Left ventricle myocardium inferior (tissue), 1 donor: ENCODE results near the gene TEAD1. TPM values are rescaled to one million over a fixed set of nuclear protein-coding genes. Genes with fewer than 3 reads are reported as not detected.

Experiments used
- DNase-seq: peaks from one replicate; pipeline ENCODE4 v3.0.0-alpha.2; 2020
- H3K27ac ChIP-seq: fragments of 200-600 bp; replicated peaks from 2 replicates; pipeline ENCODE4 v1.8.0; 2021
- H3K27me3 ChIP-seq: fragments of 200-600 bp; 2 replicates; pipeline ENCODE4 v1.8.0; 2021; ENCODE audit warnings: low read depth
- H3K36me3 ChIP-seq: fragments of 200-600 bp; 2 replicates; pipeline ENCODE4 v1.8.0; 2021
- H3K4me1 ChIP-seq: fragments of 200-600 bp; 2 replicates; pipeline ENCODE4 v1.8.0; 2021
- H3K4me3 ChIP-seq: fragments of 200-600 bp; 2 replicates; pipeline ENCODE4 v1.8.0; 2021; ENCODE audit warnings: mild to moderate bottlenecking, moderate library complexity
- H3K9me3 ChIP-seq: fragments of 200-600 bp; replicated peaks from 2 replicates; pipeline ENCODE4 v1.8.0; 2021
- intact Hi-C: fragments of 100-400 bp; cut with micrococcal nuclease; formaldehyde crosslinking; loops from one replicate; pipeline ENCODE4 v1.11.0; 2022
- total RNA-seq: library from RNA; stranded (reverse); fragmentation: NEBNext Ultra II Directional; extraction: Animal tissue kit (Norgen Biotek cat#: 25700); gene quantifications from one replicate; pipeline ENCODE4 v1.2.1, GENCODE V29; 2021
- TF ChIP-seq, protein P1 (sequence below): fragments of 200-600 bp; IDR thresholded peaks from 2 replicates; pipeline ENCODE4 v1.8.0; 2021; ENCODE audit warnings: antibody characterized with exemption, mild to moderate bottlenecking, borderline replicate concordance
- donor health status: DM: no; HTN: yes; CAD: no; lungs with severe emphysema.

Gene TEAD1
- total RNA-seq, 1 donor from 2014 or later = 121 TPM

GRCh38 chr11:12727563-12728211, 53.5 kb downstream of the TEAD1 start:
- intact Hi-C loops = no loop called here
- H3K27me3 ChIP-seq = no peaks in the 10 kb centered on the region
- no peak overlapping the region for H3K4me3 ChIP-seq
- no peaks in the 10 kb centered on the region for H3K9me3 ChIP-seq
- peaks cover 73% of the 10 kb centered on the region for H3K4me1 ChIP-seq
- no peak overlapping the region for H3K27ac ChIP-seq
- no peaks in the 10 kb centered on the region for H3K36me3 ChIP-seq
- TF ChIP-seq, protein P1, sequence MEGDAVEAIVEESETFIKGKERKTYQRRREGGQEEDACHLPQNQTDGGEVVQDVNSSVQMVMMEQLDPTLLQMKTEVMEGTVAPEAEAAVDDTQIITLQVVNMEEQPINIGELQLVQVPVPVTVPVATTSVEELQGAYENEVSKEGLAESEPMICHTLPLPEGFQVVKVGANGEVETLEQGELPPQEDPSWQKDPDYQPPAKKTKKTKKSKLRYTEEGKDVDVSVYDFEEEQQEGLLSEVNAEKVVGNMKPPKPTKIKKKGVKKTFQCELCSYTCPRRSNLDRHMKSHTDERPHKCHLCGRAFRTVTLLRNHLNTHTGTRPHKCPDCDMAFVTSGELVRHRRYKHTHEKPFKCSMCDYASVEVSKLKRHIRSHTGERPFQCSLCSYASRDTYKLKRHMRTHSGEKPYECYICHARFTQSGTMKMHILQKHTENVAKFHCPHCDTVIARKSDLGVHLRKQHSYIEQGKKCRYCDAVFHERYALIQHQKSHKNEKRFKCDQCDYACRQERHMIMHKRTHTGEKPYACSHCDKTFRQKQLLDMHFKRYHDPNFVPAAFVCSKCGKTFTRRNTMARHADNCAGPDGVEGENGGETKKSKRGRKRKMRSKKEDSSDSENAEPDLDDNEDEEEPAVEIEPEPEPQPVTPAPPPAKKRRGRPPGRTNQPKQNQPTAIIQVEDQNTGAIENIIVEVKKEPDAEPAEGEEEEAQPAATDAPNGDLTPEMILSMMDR = no peak
- no peak for DNase-seq

DNA sequence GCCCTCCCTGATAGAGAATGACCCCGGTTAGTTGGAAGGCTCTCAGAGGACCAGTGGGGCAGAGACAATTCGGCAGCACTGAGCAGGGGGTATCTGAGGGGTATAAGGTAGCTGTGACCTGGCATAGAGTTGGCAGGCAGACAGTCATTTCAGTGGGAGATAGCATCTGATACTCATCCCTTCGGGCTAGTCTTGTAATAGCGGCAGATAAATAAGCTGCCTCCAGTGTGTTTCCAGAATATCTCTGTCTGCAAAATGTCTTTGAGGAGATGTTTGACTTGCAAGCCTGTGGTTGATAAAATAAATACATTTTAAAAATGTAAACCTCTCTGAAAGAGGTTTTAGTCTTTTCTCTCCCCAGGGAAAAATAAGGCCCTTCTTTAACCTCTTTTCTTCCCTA, 54.2 kb downstream of the TEAD1 start:
- Histone ChIP-seq H3K9me3 (no peaks in the 10 kb centered on the region), H3K4me3 (no peak overlapping the region), H3K36me3 (no peaks in the 10 kb centered on the region), H3K27ac (no peak overlapping the region), H3K27me3 (no peaks in the 10 kb centered on the region), H3K4me1 (peaks cover 73% of the 10 kb centered on the region)
- no peak for DNase-seq
- intact Hi-C loops = no loop called here
- TF ChIP-seq, protein P1 = no peak

DNA sequence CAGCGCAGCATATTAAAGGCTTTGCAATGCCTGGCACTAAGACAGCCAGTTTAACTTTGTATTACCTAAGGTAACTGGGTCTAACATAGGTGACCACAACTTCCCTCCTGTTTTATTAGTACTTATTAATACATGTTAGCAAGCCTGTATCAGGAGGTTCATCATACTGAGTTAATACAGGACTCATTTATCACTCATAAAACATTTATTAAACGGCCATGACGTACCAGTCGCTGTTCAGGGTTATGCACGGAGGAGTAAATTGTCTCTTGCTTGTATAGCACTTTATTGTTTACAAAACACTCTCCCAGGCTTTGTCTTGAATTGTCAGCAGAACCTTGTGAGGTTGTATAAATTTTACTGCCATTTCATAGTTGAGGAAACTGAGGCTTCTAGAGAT, 55.7 kb downstream of the TEAD1 start:
- Histone ChIP-seq H3K27me3 (no peaks in the 10 kb centered on the region), H3K36me3 (no peaks in the 10 kb centered on the region), H3K9me3 (no peaks in the 10 kb centered on the region), H3K4me3 (no peak overlapping the region), H3K4me1 (peaks cover 59% of the 10 kb centered on the region), H3K27ac (no peak overlapping the region)
- intact Hi-C loops = no loop called here
- no peak for DNase-seq
- TF ChIP-seq, protein P1 = no peak

DNA sequence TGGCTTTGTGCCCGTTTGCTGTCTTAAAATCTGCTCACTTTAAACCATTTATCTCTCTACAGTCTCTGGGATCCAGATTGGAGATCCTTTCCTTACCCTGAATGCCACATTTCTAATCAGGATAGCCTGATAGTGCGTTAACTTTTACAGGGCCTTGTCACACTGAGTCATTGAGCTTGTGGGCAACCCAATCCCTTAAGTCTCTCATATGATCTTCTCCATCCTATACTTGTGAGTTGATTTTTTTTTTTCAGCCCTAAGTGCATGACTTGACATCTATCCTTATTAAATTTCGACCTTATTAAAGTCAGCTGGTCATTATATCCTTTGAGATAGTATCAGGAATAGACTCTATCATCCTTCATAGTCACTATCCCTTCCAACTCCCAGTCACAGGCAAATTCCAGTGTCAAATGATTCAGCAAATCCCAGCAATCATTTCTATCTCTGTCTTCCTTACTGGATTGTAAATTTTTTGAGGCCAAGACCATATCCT, 57.7 kb downstream of the TEAD1 start:
- Histone ChIP-seq H3K4me1 (peaks cover 51% of the 10 kb centered on the region), H3K9me3 (no peaks in the 10 kb centered on the region), H3K27ac (no peak overlapping the region), H3K36me3 (no peaks in the 10 kb centered on the region), H3K4me3 (no peak overlapping the region), H3K27me3 (no peaks in the 10 kb centered on the region)
- intact Hi-C loops = no loop called here
- TF ChIP-seq, protein P1 = no peak
- no peak for DNase-seq

DNA sequence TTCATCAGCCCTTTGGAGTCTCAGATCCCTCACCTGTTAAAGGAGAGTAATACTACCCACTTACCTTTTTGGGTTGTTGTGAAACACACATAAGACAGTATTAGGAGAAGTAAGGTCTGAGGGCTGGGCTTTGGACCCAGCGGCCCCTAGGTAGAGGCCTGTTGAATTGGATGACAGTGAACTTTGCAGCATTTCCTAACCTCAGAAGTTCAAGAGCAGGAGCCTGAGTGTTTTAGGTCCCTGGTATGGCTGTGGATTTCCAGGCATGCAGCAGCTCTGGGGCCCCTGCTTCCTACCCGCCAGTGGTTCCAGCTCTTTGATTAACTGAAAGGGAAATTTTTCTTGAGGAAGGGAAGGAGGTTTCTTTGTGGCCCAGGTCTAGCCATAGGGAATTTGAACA, 58.9 kb downstream of the TEAD1 start:
- Histone ChIP-seq H3K4me3 (no peak overlapping the region), H3K36me3 (no peaks in the 10 kb centered on the region), H3K27me3 (no peaks in the 10 kb centered on the region), H3K27ac (no peak overlapping the region), H3K4me1 (peaks cover 44% of the 10 kb centered on the region), H3K9me3 (no peaks in the 10 kb centered on the region)
- TF ChIP-seq, protein P1 = no peak
- intact Hi-C loops = no loop called here
- no peak for DNase-seq
